Measurements from ENCODE around the gene GPT2.

Gene GPT2

DNA sequence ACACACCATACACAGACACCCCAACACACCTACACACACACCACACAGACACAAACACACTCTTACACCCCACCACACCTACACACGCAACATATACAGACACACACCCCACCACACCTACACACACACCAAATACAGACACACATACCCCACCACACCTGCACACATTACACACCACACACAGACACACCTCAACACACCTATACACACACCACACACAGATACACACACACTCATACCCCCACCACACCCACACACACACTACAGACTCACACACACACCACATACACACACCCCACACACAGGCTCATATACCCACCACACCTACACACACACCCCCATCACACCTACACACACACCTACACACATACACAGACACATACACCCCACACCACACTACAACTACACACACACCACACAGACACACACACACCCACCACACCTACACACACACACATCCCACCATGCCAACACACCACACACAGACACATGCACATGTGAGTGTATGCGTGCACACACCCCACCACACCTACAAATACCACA, 31.4 kb downstream of the GPT2 start:
- no peak overlapping the region for H3K4me3 ChIP-seq (ENCODE audit: low read depth, low read length)
- no peak for DNase-seq (ENCODE audit: low read depth)
- TF ChIP-seq, protein P1, sequence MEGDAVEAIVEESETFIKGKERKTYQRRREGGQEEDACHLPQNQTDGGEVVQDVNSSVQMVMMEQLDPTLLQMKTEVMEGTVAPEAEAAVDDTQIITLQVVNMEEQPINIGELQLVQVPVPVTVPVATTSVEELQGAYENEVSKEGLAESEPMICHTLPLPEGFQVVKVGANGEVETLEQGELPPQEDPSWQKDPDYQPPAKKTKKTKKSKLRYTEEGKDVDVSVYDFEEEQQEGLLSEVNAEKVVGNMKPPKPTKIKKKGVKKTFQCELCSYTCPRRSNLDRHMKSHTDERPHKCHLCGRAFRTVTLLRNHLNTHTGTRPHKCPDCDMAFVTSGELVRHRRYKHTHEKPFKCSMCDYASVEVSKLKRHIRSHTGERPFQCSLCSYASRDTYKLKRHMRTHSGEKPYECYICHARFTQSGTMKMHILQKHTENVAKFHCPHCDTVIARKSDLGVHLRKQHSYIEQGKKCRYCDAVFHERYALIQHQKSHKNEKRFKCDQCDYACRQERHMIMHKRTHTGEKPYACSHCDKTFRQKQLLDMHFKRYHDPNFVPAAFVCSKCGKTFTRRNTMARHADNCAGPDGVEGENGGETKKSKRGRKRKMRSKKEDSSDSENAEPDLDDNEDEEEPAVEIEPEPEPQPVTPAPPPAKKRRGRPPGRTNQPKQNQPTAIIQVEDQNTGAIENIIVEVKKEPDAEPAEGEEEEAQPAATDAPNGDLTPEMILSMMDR (IDR thresholded peaks at IDR 0.05; ENCODE audit: low read depth, low read length, missing control alignments) = no peak
- in situ Hi-C loops (cut with HindIII; ENCODE audit: low sequenced_read_pairs) = no loop called here

DNA sequence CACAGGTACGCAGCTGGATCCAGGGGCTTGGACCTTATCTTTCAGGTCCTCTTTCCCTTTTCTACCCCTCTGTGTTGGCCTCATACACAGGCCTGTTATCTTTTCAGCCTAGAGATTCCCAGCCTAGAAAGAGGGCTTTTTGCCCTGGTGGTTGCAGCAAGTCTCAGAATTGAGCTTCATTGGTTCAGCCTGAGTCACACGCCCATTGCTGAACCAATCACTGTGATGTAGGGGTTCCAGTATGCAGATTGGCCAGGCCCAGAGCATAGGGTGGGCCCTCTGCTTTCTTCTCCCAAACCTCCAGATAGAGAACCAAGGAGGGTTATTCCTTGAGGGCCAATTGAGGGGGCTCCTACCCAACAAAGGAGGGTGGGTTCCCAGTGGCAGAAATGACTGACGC, 32.8 kb downstream of the GPT2 start:
- DNase-seq (ENCODE audit: low read depth) = no peak
- no peak overlapping the region for H3K4me3 ChIP-seq (ENCODE audit: low read depth, low read length)
- in situ Hi-C loops (cut with HindIII; ENCODE audit: low sequenced_read_pairs) = no loop called here
- TF ChIP-seq, protein P1 (IDR thresholded peaks at IDR 0.05; ENCODE audit: low read depth, low read length, missing control alignments) = no peak

DNA sequence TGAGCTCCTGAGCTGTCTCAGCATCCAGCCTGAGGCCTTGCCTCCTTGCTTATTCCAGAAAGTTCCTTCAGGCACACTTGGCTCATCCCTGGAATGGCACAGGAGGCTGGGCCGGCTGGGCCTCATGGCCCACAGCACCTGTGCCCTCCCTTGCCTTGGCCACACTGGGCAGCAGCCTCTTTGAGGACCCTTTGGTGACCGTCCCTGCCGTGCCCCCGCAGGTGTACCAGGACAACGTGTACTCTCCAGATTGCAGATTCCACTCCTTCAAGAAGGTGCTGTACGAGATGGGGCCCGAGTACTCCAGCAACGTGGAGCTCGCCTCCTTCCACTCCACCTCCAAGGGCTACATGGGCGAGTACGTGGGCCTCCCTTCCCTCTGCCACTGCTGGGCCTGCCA, 34.2 kb downstream of the GPT2 start:
- in situ Hi-C loops (cut with HindIII; ENCODE audit: low sequenced_read_pairs) = no loop called here
- no peak overlapping the region for H3K4me3 ChIP-seq (ENCODE audit: low read depth, low read length)
- TF ChIP-seq, protein P1 (IDR thresholded peaks at IDR 0.05; ENCODE audit: low read depth, low read length, missing control alignments) = no peak
- DNase-seq (ENCODE audit: low read depth) = no peak

DNA sequence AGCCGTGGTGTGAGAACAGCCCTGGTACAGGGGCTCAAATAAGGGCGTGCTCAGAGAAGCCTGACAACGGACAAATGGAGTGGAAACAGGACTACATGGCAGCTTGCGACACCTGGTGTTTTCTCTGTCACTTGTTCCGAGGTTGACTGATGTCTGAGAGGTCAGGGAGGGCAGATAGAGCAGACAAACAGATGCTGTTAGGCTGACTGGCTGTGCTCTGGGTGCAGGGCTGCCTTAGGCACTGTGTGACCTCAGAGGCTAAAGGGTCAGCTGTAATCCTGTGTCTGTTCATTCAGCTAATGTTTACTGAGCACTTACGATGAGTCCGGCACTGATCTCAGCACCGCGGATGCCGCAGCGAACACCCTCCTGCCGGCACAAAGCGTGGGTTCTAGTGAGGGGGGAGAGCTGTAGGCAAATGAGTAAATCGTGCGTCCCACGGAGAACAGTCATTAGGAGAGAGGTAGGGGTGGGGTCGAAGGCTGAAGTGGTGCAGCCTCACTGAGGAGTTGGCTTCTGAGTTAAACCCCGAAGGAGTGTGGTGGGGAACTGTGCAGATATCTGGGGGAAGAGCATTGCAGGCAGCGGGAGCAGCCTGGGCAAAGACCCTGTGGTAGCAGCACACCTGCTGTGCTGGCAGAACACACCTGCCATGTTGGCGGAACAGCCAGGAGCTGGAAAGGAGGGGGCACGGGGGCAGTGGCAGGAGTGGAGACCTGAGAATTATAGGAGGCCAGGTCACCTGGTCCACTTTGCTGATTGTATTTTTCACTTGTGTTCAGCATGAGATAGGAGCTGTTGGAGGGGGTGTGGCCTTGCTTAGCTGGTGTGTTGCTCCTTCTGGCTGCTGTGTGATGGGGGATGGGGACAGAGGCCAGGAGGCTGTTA, 35.0 kb downstream of the GPT2 start:
- in situ Hi-C loops (cut with HindIII; ENCODE audit: low sequenced_read_pairs) = no loop called here
- TF ChIP-seq, protein P1 (IDR thresholded peaks at IDR 0.05; ENCODE audit: low read depth, low read length, missing control alignments) = no peak
- H3K4me3 ChIP-seq (ENCODE audit: low read depth, low read length) = no peak overlapping the region
- no peak for DNase-seq (ENCODE audit: low read depth)

DNA sequence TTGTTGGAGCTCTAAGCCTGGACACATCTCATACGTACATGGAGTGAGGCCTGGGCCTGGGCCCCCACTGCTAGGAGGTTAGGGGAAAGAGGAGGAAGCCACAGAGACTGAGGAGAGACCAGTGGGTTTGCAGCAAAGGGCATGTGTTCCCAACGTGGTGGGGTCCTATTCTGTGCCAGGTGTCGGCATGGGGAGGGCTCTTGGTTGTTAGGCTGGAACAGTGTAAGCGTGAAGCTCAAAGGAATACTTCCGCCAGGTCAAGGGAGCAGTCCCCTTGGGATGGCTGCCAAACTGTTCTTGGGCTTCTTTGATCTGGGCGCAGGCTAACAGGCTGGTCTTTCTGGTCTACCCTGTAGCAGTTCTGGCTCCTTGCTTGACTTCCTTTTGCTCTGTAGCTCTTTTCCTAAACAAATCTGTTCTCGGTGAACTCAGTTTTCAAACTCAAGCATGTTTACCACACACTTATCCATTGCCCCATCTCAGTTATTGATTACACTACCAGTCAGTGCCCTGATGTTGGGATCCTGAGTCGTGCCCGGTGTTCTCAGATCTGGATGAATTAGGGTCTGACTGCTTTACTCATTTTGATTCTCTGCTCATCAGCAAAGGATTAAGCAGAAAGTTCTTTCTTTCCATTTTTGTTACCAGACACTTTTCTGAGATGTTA, 36.4 kb downstream of the GPT2 start:
- TF ChIP-seq, protein P1 (IDR thresholded peaks at IDR 0.05; ENCODE audit: low read depth, low read length, missing control alignments) = no peak
- in situ Hi-C loops (cut with HindIII; ENCODE audit: low sequenced_read_pairs) = no loop called here
- no peak for DNase-seq (ENCODE audit: low read depth)
- no peak overlapping the region for H3K4me3 ChIP-seq (ENCODE audit: low read depth, low read length)

DNA sequence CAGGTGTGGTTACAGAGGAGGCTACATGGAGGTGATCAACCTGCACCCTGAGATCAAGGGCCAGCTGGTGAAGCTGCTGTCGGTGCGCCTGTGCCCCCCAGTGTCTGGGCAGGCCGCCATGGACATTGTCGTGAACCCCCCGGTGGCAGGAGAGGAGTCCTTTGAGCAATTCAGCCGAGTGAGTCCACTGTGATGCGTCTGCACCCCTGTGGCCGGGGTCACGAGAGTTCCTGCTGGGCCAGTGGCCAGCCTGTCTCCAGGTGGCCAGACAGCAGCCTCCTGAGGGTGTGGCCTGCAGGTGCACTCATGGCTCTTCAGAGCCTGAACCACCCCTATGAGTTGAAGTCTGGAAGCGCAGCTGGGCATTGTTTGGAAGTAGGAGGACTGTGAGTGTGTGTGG, 38.1 kb downstream of the GPT2 start:
- in situ Hi-C loops (cut with HindIII; ENCODE audit: low sequenced_read_pairs) = no loop called here
- TF ChIP-seq, protein P1 (IDR thresholded peaks at IDR 0.05; ENCODE audit: low read depth, low read length, missing control alignments) = no peak
- DNase-seq (ENCODE audit: low read depth) = no peak
- no peak overlapping the region for H3K4me3 ChIP-seq (ENCODE audit: low read depth, low read length)

Data from astrocyte of the cerebellum (primary cell).